Left lobe of liver (tissue), 2 donors: ENCODE results near the gene TXNL1. TPM values are rescaled to one million over a fixed set of nuclear protein-coding genes. Genes with fewer than 3 reads are reported as not detected.
"Not testable (repeated sequence)": the region's sequence is repeated elsewhere in the genome, so short reads cannot be mapped to it uniquely, and the experiment has no call there.

Source experiments
- ATAC-seq: fragments of 200-7000 bp; cut with Tn5 transposase; one replicate; pipeline ENCODE4 v1.9.1; 2020; ENCODE audit warnings: mild to moderate bottlenecking, moderate library complexity
- DNase-seq: peaks from one replicate; pipeline ENCODE4 v3.0.0-alpha.2; 2020; ENCODE audit warnings: low spot score
- total RNA-seq: library from RNA; stranded (reverse); gene quantifications from one replicate; pipeline ENCODE4 v1.2.1, GENCODE V29; 2021
- donor health status: DM: no; HTN: no; CAD: no; lungs with moderate emphysema.
- donor health status: DM: no; HTN: yes; CAD: no.

Gene TXNL1
- total RNA-seq, result 28.7 TPM

- DNase-seq (peak; percentile 99), ATAC-seq (peak; percentile 95)
These were observed at the start of gene TXNL1 for GRCh38 chr18:56638232-56639103. TXNL1 (minus strand) TSS chr18:56638592; CDS start chr18:56638440, 152 bp downstream.

GRCh38 chr18:56684277-56684676, 45.9 kb upstream of the TXNL1 start:
- ATAC-seq, result no peak

GRCh38 chr18:56678836-56679565, 40.6 kb upstream of the TXNL1 start:
- ATAC-seq (no peak), DNase-seq (no peak)

More at GRCh38 chr18:56684277-56684676, 45.9 kb upstream of the TXNL1 start:
- DNase-seq, result no peak

- DNase-seq (no peak), ATAC-seq (no peak)
These were observed 38.2 kb upstream of the TXNL1 start for GRCh38 chr18:56676639-56677038.

- no peak for ATAC-seq
- DNase-seq, result no peak
These were observed 34.6 kb upstream of the TXNL1 start for GRCh38 chr18:56672981-56673380.

- no peak for DNase-seq
- ATAC-seq, result no peak
These were observed 34.0 kb upstream of the TXNL1 start for GRCh38 chr18:56672391-56672790.

- ATAC-seq (no peak), DNase-seq (no peak)
These were observed 24.5 kb upstream of the TXNL1 start for GRCh38 chr18:56662902-56663301.

- ATAC-seq (no peak), DNase-seq (no peak)
These were observed 24.1 kb upstream of the TXNL1 start for GRCh38 chr18:56662502-56662901.

GRCh38 chr18:56662063-56662408, 23.6 kb upstream of the TXNL1 start:
- no peak for ATAC-seq
- DNase-seq, result no peak

- no peak for ATAC-seq
- DNase-seq, result no peak
These were observed 23.1 kb upstream of the TXNL1 start for GRCh38 chr18:56661360-56662062.

GRCh38 chr18:56660655-56661054, 22.3 kb upstream of the TXNL1 start:
- ATAC-seq, result no peak
- DNase-seq, result no peak

GRCh38 chr18:56659111-56659510, 20.7 kb upstream of the TXNL1 start:
- DNase-seq (no peak), ATAC-seq (no peak)

- no peak for ATAC-seq
- DNase-seq, result no peak
These were observed 19.9 kb upstream of the TXNL1 start for GRCh38 chr18:56658261-56658660.

- not testable (repeated sequence) for ATAC-seq, DNase-seq
These were observed 15.9 kb upstream of the TXNL1 start for GRCh38 chr18:56654280-56654679.

GRCh38 chr18:56652802-56653201, 14.4 kb upstream of the TXNL1 start:
- ATAC-seq, result no peak
- DNase-seq, result no peak

GRCh38 chr18:56651771-56652092, 13.3 kb upstream of the TXNL1 start:
- no peak for DNase-seq
- peak; percentile 8 for ATAC-seq

- ATAC-seq (peak; percentile 95), DNase-seq (peak; percentile 96)
These were observed 12.8 kb upstream of the TXNL1 start, which contains the start of gene WDR7 for GRCh38 chr18:56650944-56651770. WDR7 (plus strand) TSS chr18:56651359; CDS start chr18:56672516, 21,157 bp downstream.

GRCh38 chr18:56649996-56650395, 11.6 kb upstream of the TXNL1 start:
- no peak for ATAC-seq
- no peak for DNase-seq

GRCh38 chr18:56647951-56648893, 9.8 kb upstream of the TXNL1 start:
- no peak for ATAC-seq
- DNase-seq, result no peak
